GM19455 (cell line): Measurements from ENCODE around the gene CLCN4.

Source experiments
- ATAC-seq: cut with Tn5 transposase; IDR thresholded peaks from one replicate; pipeline ENCODE4 v1.9.1; 2021; ENCODE audit not compliant: unreplicated experiment

CLCN4 gene

GRCh38 chrX:10193587-10193986, 36.8 kb downstream of the CLCN4 start:
- ATAC-seq: no peak

GRCh38 chrX:10195425-10195824, 38.6 kb downstream of the CLCN4 start:
- no peak for ATAC-seq

- no peak for ATAC-seq
Observed at GRCh38 chrX:10195947-10196346, 39.2 kb downstream of the CLCN4 start.

- no peak for ATAC-seq
Observed at GRCh38 chrX:10197279-10198210, 40.8 kb downstream of the CLCN4 start.

- ATAC-seq: no peak
Observed at GRCh38 chrX:10198254-10198653, 41.5 kb downstream of the CLCN4 start.

- ATAC-seq: no peak
Observed at GRCh38 chrX:10199212-10199611, 42.4 kb downstream of the CLCN4 start.

GRCh38 chrX:10203617-10204016, 46.8 kb downstream of the CLCN4 start:
- no peak for ATAC-seq

- ATAC-seq: no peak
Observed at GRCh38 chrX:10206317-10206716, 49.5 kb downstream of the CLCN4 start.

GRCh38 chrX:10208281-10208856, 51.6 kb downstream of the CLCN4 start:
- no peak for ATAC-seq

GRCh38 chrX:10208953-10209352, 52.2 kb downstream of the CLCN4 start:
- ATAC-seq: no peak

GRCh38 chrX:10212395-10212794, 55.6 kb downstream of the CLCN4 start:
- no peak for ATAC-seq

GRCh38 chrX:10213716-10214115, 56.9 kb downstream of the CLCN4 start:
- ATAC-seq: no peak

GRCh38 chrX:10216208-10216607, 59.4 kb downstream of the CLCN4 start:
- ATAC-seq: no peak

GRCh38 chrX:10217198-10217597, 60.4 kb downstream of the CLCN4 start:
- ATAC-seq: no peak

GRCh38 chrX:10221651-10222050, 64.9 kb downstream of the CLCN4 start:
- ATAC-seq: no peak

GRCh38 chrX:10223276-10223675, 66.5 kb downstream of the CLCN4 start:
- ATAC-seq: no peak

- no peak for ATAC-seq
Observed at GRCh38 chrX:10223781-10224180, 67.0 kb downstream of the CLCN4 start.

GRCh38 chrX:10230222-10230621, 73.4 kb downstream of the CLCN4 start:
- no peak for ATAC-seq

GRCh38 chrX:10231461-10231860, 74.7 kb downstream of the CLCN4 start:
- ATAC-seq: no peak

- no peak for ATAC-seq
Observed at GRCh38 chrX:10233173-10233572, 76.4 kb downstream of the CLCN4 start.

GRCh38 chrX:10233696-10234095, 76.9 kb downstream of the CLCN4 start:
- no peak for ATAC-seq

- no peak for ATAC-seq
Observed at GRCh38 chrX:10235851-10236250, 79.1 kb downstream of the CLCN4 start.
